ENCODE data around the gene DPP6.

GRCh38 chr7:154489897-154490296 lies 437.7 kb downstream of the DPP6 start:
- no peak for TF ChIP-seq FOXP2 (optimal IDR thresholded peaks at IDR 0.05; ENCODE audit: control extremely low read depth, extremely low read length, insufficient read depth)
- TF ChIP-seq POLR2AphosphoS5 (IDR thresholded peaks at IDR 0.05; ENCODE audit: borderline replicate concordance, low read depth, low read length), result no peak
